Activated naive CD4-positive, alpha-beta T cell treated with anti-CD3 and anti-CD28 coated beads, Interleukin-2, amount 10 ng/mL, durations not matched to agents 7 days and 5 days (primary cell): ENCODE results near the gene PPA1.
"Not testable (repeated sequence)": the region's sequence is repeated elsewhere in the genome, so short reads cannot be mapped to it uniquely, and the experiment has no call there.

Experiments
- CTCF ChIA-PET: fragments of 350-600 bp; sonication (Branson Sonifier 250); formaldehyde crosslinking; loops from one replicate; lab custom pipeline; 2021; ENCODE audit warnings: antibody characterized with exemption; lab: Charles Lee
- DNase-seq: peaks from one replicate; pipeline ENCODE4 v3.0.0-alpha.2; 2020
- H3K27ac Mint-ChIP-seq: one replicate; pipeline ENCODE4 v1.8.0; 2021; ENCODE audit warnings: mild to moderate bottlenecking, moderate library complexity, mixed read lengths
- H3K27me3 Mint-ChIP-seq: one replicate; pipeline ENCODE4 v1.8.0; 2021; ENCODE audit warnings: mild to moderate bottlenecking, mixed read lengths
- H3K36me3 Mint-ChIP-seq: one replicate; pipeline ENCODE4 v1.8.0; 2021; ENCODE audit warnings: mixed read lengths
- H3K4me1 Mint-ChIP-seq: one replicate; pipeline ENCODE4 v1.8.0; 2021; ENCODE audit warnings: mixed read lengths
- H3K4me3 Mint-ChIP-seq: one replicate; pipeline ENCODE4 v1.8.0; 2021; ENCODE audit warnings: mild to moderate bottlenecking, moderate library complexity, mixed read lengths
- H3K9me3 Mint-ChIP-seq: one replicate; pipeline ENCODE4 v1.8.0; 2021; ENCODE audit warnings: mixed read lengths

Gene PPA1

GRCh38 chr10:70265032-70265689 is 31.9 kb upstream of the PPA1 start:
- H3K4me1 Mint-ChIP-seq, result peaks cover 3% of the 10 kb centered on the region
- H3K27me3 Mint-ChIP-seq, result peaks cover 23% of the 10 kb centered on the region
- peaks cover 14% of the 10 kb centered on the region for H3K9me3 Mint-ChIP-seq
- no peak overlapping the region for H3K4me3 Mint-ChIP-seq
- H3K27ac Mint-ChIP-seq, result no peak overlapping the region
- CTCF ChIA-PET, result interaction anchor here (0.6 to 3.1 kb wide), 11 partner anchors 8 to 100 kb away, joined by 3 to 24 read pairs (median 3); no protein-coding TSS in a partner anchor
- no peak for DNase-seq
- H3K36me3 Mint-ChIP-seq, result peaks cover 2% of the 10 kb centered on the region

GRCh38 chr10:70260734-70261133 is 27.5 kb upstream of the PPA1 start:
- Mint-ChIP-seq H3K4me3 (no peak overlapping the region), H3K27ac (no peak overlapping the region), H3K4me1 (peaks cover 4% of the 10 kb centered on the region), H3K9me3 (peaks cover 17% of the 10 kb centered on the region), H3K36me3 (peaks cover 2% of the 10 kb centered on the region), H3K27me3 (peaks cover 44% of the 10 kb centered on the region)
- DNase-seq, result no peak
- CTCF ChIA-PET, result interaction anchor here (0.6 to 1.3 kb wide), 2 partner anchors 12 to 157 kb away, joined by 3 to 5 read pairs; no protein-coding TSS in a partner anchor

- no peak for DNase-seq
- CTCF ChIA-PET, result interaction anchor here (0.6 kb wide), 1 partner anchor 156 kb away, joined by 5 read pairs; no protein-coding TSS in a partner anchor
- H3K36me3 Mint-ChIP-seq, result peaks cover 2% of the 10 kb centered on the region
- peaks cover 9% of the 10 kb centered on the region for H3K4me1 Mint-ChIP-seq
- H3K4me3 Mint-ChIP-seq, result no peak overlapping the region
- H3K27ac Mint-ChIP-seq, result no peak overlapping the region
- peaks cover 47% of the 10 kb centered on the region for H3K27me3 Mint-ChIP-seq
- H3K9me3 Mint-ChIP-seq, result peaks cover 17% of the 10 kb centered on the region
These were observed 27.0 kb upstream of the PPA1 start for GRCh38 chr10:70260259-70260658.

- no peak for DNase-seq
- peaks cover 11% of the 10 kb centered on the region for H3K4me1 Mint-ChIP-seq
- H3K27me3 Mint-ChIP-seq, result peaks cover 64% of the 10 kb centered on the region
- no peak overlapping the region for H3K4me3 Mint-ChIP-seq
- CTCF ChIA-PET, result no interaction called here
- peaks cover 2% of the 10 kb centered on the region for H3K36me3 Mint-ChIP-seq
- H3K27ac Mint-ChIP-seq, result no peak overlapping the region
- peaks cover 17% of the 10 kb centered on the region for H3K9me3 Mint-ChIP-seq
These were observed 25.0 kb upstream of the PPA1 start for GRCh38 chr10:70258216-70258615.

GRCh38 chr10:70257816-70258215 is 24.6 kb upstream of the PPA1 start:
- DNase-seq, H3K36me3 Mint-ChIP-seq, H3K4me3 Mint-ChIP-seq, CTCF ChIA-PET, H3K27ac Mint-ChIP-seq: not testable (repeated sequence)
- peaks cover 17% of the 10 kb centered on the region for H3K9me3 Mint-ChIP-seq
- peaks cover 68% of the 10 kb centered on the region for H3K27me3 Mint-ChIP-seq
- H3K4me1 Mint-ChIP-seq, result peaks cover 11% of the 10 kb centered on the region

GRCh38 chr10:70256463-70256862 is 23.2 kb upstream of the PPA1 start:
- peaks cover 81% of the 10 kb centered on the region for H3K27me3 Mint-ChIP-seq
- DNase-seq, result no peak
- H3K27ac Mint-ChIP-seq, result no peak overlapping the region
- H3K36me3 Mint-ChIP-seq, result peaks cover 2% of the 10 kb centered on the region
- no peak overlapping the region for H3K4me3 Mint-ChIP-seq
- CTCF ChIA-PET, result interaction anchor here (1.2 kb wide), 1 partner anchor 10 kb away, joined by 3 read pairs; no protein-coding TSS in a partner anchor
- H3K4me1 Mint-ChIP-seq, result peaks cover 11% of the 10 kb centered on the region
- H3K9me3 Mint-ChIP-seq, result peaks cover 12% of the 10 kb centered on the region

- peak; percentile 30 for DNase-seq
- Mint-ChIP-seq H3K9me3 (peaks cover 4% of the 10 kb centered on the region), H3K27ac (no peak overlapping the region), H3K4me1 (peaks cover 11% of the 10 kb centered on the region), H3K36me3 (no peaks in the 10 kb centered on the region), H3K27me3 (peaks cover 83% of the 10 kb centered on the region), H3K4me3 (peak overlapping the region; percentile 44)
- CTCF ChIA-PET, result interaction anchor here (0.6 to 1.5 kb wide), 4 partner anchors 10 to 74 kb away, joined by 3 read pairs; no protein-coding TSS in a partner anchor
These were observed 22.4 kb upstream of the PPA1 start for GRCh38 chr10:70255329-70256299.

- H3K36me3 Mint-ChIP-seq, result no peaks in the 10 kb centered on the region
- no peak overlapping the region for H3K4me3 Mint-ChIP-seq
- DNase-seq, result no peak
- CTCF ChIA-PET, result interaction anchor here (1.0 to 1.5 kb wide), 3 partner anchors 10 to 33 kb away, joined by 3 read pairs; no protein-coding TSS in a partner anchor
- peaks cover 76% of the 10 kb centered on the region for H3K27me3 Mint-ChIP-seq
- peaks cover under 1% of the 10 kb centered on the region for H3K9me3 Mint-ChIP-seq
- H3K27ac Mint-ChIP-seq, result no peak overlapping the region
- H3K4me1 Mint-ChIP-seq, result peaks cover 11% of the 10 kb centered on the region
These were observed 21.6 kb upstream of the PPA1 start for GRCh38 chr10:70254778-70255328.

- Mint-ChIP-seq H3K27me3 (peaks cover 79% of the 10 kb centered on the region), H3K9me3 (no peaks in the 10 kb centered on the region), H3K4me1 (peaks cover 11% of the 10 kb centered on the region), H3K36me3 (no peaks in the 10 kb centered on the region), H3K27ac (no peak overlapping the region), H3K4me3 (no peak overlapping the region)
- CTCF ChIA-PET, result no interaction called here
- no peak for DNase-seq
These were observed 20.9 kb upstream of the PPA1 start for GRCh38 chr10:70253878-70254765.

GRCh38 chr10:70250961-70251680 is 17.9 kb upstream of the PPA1 start:
- Mint-ChIP-seq H3K27me3 (peaks cover 66% of the 10 kb centered on the region), H3K9me3 (no peaks in the 10 kb centered on the region), H3K36me3 (no peaks in the 10 kb centered on the region), H3K4me1 (peaks cover 9% of the 10 kb centered on the region), H3K27ac (no peak overlapping the region), H3K4me3 (no peak overlapping the region)
- no peak for DNase-seq
- CTCF ChIA-PET, result no interaction called here

GRCh38 chr10:70247360-70247759 is 14.1 kb upstream of the PPA1 start:
- Mint-ChIP-seq H3K27me3 (peaks cover 52% of the 10 kb centered on the region), H3K4me3 (no peak overlapping the region)
- CTCF ChIA-PET, result no interaction called here

GRCh38 chr10:70241081-70241480 is 7.9 kb upstream of the PPA1 start:
- DNase-seq, result no peak
- CTCF ChIA-PET, result interaction anchor here (0.7 to 0.8 kb wide), 2 partner anchors 9 to 19 kb away, joined by 3 to 4 read pairs; no protein-coding TSS in a partner anchor
- Mint-ChIP-seq H3K27me3 (peaks cover 23% of the 10 kb centered on the region), H3K4me3 (no peak overlapping the region), H3K9me3 (peaks cover 3% of the 10 kb centered on the region), H3K36me3 (no peaks in the 10 kb centered on the region), H3K4me1 (no peaks in the 10 kb centered on the region), H3K27ac (no peak overlapping the region)

More at GRCh38 chr10:70247360-70247759, 14.1 kb upstream of the PPA1 start:
- Mint-ChIP-seq H3K9me3 (no peaks in the 10 kb centered on the region), H3K27ac (no peak overlapping the region), H3K36me3 (no peaks in the 10 kb centered on the region), H3K4me1 (no peaks in the 10 kb centered on the region)
- no peak for DNase-seq

GRCh38 chr10:70239986-70240385 is 6.8 kb upstream of the PPA1 start:
- CTCF ChIA-PET, H3K27ac Mint-ChIP-seq, DNase-seq, H3K36me3 Mint-ChIP-seq, H3K9me3 Mint-ChIP-seq, H3K4me1 Mint-ChIP-seq, H3K4me3 Mint-ChIP-seq: not testable (repeated sequence)
- H3K27me3 Mint-ChIP-seq, result peaks cover 15% of the 10 kb centered on the region
